Trophoblast cell (in vitro differentiated cells and primary cell): Measurements from ENCODE around the gene SRI.
A peak's percentile ranks its signal among the peaks of the same experiment; 100 is the strongest.

ENCODE experiments used
- DNase-seq, 2 donors: peaks; one replicate each; pipeline ENCODE4 v3.0.0-alpha.2; 2016
- H2AFZ ChIP-seq: 2 replicates; pipeline ENCODE4 v1.6.1; 2013; ENCODE audit warnings: low read length, moderate library complexity, mild to moderate bottlenecking; ENCODE audit not compliant: insufficient read depth, poor library complexity
- H2AK5ac ChIP-seq: 2 replicates; pipeline ENCODE4 v1.6.1; 2013; ENCODE audit warnings: mild to moderate bottlenecking, low read length
- H2BK120ac ChIP-seq: 2 replicates; pipeline ENCODE4 v1.6.1; 2013; ENCODE audit warnings: low read length, mild to moderate bottlenecking, moderate library complexity; ENCODE audit not compliant: insufficient read depth, poor library complexity
- H2BK12ac ChIP-seq: 2 replicates; pipeline ENCODE4 v1.6.1; 2013; ENCODE audit warnings: mild to moderate bottlenecking, low read length, moderate library complexity
- H2BK5ac ChIP-seq: 2 replicates; pipeline ENCODE4 v1.6.1; 2013; ENCODE audit warnings: low read length, low read depth, moderate library complexity, mild to moderate bottlenecking; ENCODE audit not compliant: poor library complexity
- H3K14ac ChIP-seq: 2 replicates; pipeline ENCODE4 v1.6.1; 2013; ENCODE audit warnings: mild to moderate bottlenecking, low read length
- H3K18ac ChIP-seq: 2 replicates; pipeline ENCODE4 v1.6.1; 2013; ENCODE audit warnings: mild to moderate bottlenecking, low read length
- H3K23ac ChIP-seq: 2 replicates; pipeline ENCODE4 v1.6.1; 2013; ENCODE audit warnings: low read length
- H3K27ac ChIP-seq: 2 replicates; pipeline ENCODE4 v1.5.1; 2013; ENCODE audit warnings: low read depth, mild to moderate bottlenecking, inconsistent platforms, low read length, moderate library complexity
- H3K27me3 ChIP-seq: 2 replicates; pipeline ENCODE4 v1.6.1; 2013; ENCODE audit warnings: inconsistent platforms, mild to moderate bottlenecking, low read length, moderate library complexity; ENCODE audit not compliant: insufficient read depth
- H3K36me3 ChIP-seq, 2 experiments: 1 replicate in 1 of 2; 2 replicates in 1 of 2; pipeline ENCODE4 v1.6.1; 2013; ENCODE audit warnings: low read length in 2 of 2, mild to moderate bottlenecking in 2 of 2, moderate library complexity in 1 of 2; ENCODE audit not compliant: insufficient read depth in 2 of 2, control insufficient read depth in 1 of 2
- H3K4ac ChIP-seq: 2 replicates; pipeline ENCODE4 v1.6.1; 2013; ENCODE audit warnings: low read depth, mild to moderate bottlenecking, low read length, moderate library complexity
- H3K4me1 ChIP-seq, 2 experiments: 1 replicate in 1 of 2; 2 replicates in 1 of 2; pipeline ENCODE4 v1.6.1; 2013; ENCODE audit warnings: low read length in 2 of 2, mild to moderate bottlenecking in 2 of 2, moderate library complexity in 1 of 2; ENCODE audit not compliant: insufficient read depth in 2 of 2, control insufficient read depth in 1 of 2
- H3K4me2 ChIP-seq: 2 replicates; pipeline ENCODE4 v1.6.1; 2013; ENCODE audit warnings: inconsistent platforms, mild to moderate bottlenecking, low read length, moderate library complexity
- H3K4me3 ChIP-seq: 2 replicates; pipeline ENCODE4 v1.5.1; 2013; ENCODE audit warnings: mild to moderate bottlenecking, low read depth, low read length, inconsistent platforms
- H3K79me1 ChIP-seq: one replicate; pipeline ENCODE4 v1.6.1; 2013; ENCODE audit warnings: low read length
- H3K79me2 ChIP-seq: 2 replicates; pipeline ENCODE4 v1.6.1; 2013; ENCODE audit warnings: low read length, mild to moderate bottlenecking; ENCODE audit not compliant: control insufficient read depth, insufficient read depth, poor library complexity
- H3K9ac ChIP-seq: 2 replicates; pipeline ENCODE4 v1.6.1; 2013; ENCODE audit warnings: mild to moderate bottlenecking, low read length
- H3K9me3 ChIP-seq: 2 replicates; pipeline ENCODE4 v1.6.1; 2013; ENCODE audit warnings: low read depth, mild to moderate bottlenecking, control low read depth, inconsistent platforms, low read length; ENCODE audit not compliant: insufficient read depth
- H4K12ac ChIP-seq: 2 replicates; pipeline ENCODE4 v1.6.1; 2013; ENCODE audit warnings: low read depth, mild to moderate bottlenecking, low read length, moderate library complexity
- H4K8ac ChIP-seq: 2 replicates; pipeline ENCODE4 v1.6.1; 2013; ENCODE audit warnings: low read depth, mild to moderate bottlenecking, low read length, moderate library complexity
- H4K91ac ChIP-seq: one replicate; pipeline ENCODE4 v1.6.1; 2013; ENCODE audit warnings: low read depth, mild to moderate bottlenecking, low read length, moderate library complexity
- WGBS: extraction: QIAGEN DNeasy Blood & Tissue Kit; methylation state at CpG from one replicate; pipeline ENCODE4 v1.1.7; 2013; ENCODE audit warnings: missing lambda C conversion rate; ENCODE audit not compliant: insufficient read length, insufficient coverage; ENCODE audit errors: extremely low coverage; 5-methylcytosine and 5-hydroxymethylcytosine counted together

Gene SRI

DNA sequence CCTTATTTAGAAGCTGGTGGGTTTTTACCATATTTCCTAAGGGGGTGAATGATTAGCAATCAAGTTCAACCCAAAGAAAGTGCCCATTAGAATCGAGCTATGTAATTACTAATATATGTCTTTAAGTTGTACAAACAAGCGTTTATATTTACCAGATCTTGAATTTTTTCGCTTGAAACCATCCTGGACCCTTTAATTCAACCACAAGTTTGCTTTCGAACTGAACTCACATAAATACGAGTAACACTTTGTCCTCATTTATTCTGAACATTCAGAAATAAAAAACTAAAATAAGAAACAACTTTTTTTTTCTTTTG is 1.5 kb downstream of the SRI start:
- Histone ChIP-seq H4K12ac (no peak overlapping the region), H3K36me3 (peaks cover 6 to 7% of the 10 kb centered on the region in 2 experiments), H3K14ac (no peak overlapping the region), H3K9ac (no peak overlapping the region), H2BK12ac (no peak overlapping the region), H3K9me3 (no peaks in the 10 kb centered on the region), H2AFZ (no peak overlapping the region), H3K4me1 (peaks cover 5% of the 10 kb centered on the region in 2 experiments), H3K79me1 (peaks cover 5% of the 10 kb centered on the region), H3K79me2 (peaks cover 5% of the 10 kb centered on the region), H2BK5ac (no peak overlapping the region), H3K4me3 (no peak overlapping the region), H3K27ac (no peak overlapping the region), H3K4me2 (peak overlapping the region; percentile 61), H2BK120ac (no peak overlapping the region), H2AK5ac (no peak overlapping the region), H3K18ac (no peak overlapping the region), H3K23ac (no peak overlapping the region), H4K8ac (no peak overlapping the region), H3K4ac (no peak overlapping the region), H4K91ac (no peak overlapping the region), H3K27me3 (no peaks in the 10 kb centered on the region)
- no peak for DNase-seq
- no CpG with 5 or more reads among the region's 5 CpGs for WGBS

DNA sequence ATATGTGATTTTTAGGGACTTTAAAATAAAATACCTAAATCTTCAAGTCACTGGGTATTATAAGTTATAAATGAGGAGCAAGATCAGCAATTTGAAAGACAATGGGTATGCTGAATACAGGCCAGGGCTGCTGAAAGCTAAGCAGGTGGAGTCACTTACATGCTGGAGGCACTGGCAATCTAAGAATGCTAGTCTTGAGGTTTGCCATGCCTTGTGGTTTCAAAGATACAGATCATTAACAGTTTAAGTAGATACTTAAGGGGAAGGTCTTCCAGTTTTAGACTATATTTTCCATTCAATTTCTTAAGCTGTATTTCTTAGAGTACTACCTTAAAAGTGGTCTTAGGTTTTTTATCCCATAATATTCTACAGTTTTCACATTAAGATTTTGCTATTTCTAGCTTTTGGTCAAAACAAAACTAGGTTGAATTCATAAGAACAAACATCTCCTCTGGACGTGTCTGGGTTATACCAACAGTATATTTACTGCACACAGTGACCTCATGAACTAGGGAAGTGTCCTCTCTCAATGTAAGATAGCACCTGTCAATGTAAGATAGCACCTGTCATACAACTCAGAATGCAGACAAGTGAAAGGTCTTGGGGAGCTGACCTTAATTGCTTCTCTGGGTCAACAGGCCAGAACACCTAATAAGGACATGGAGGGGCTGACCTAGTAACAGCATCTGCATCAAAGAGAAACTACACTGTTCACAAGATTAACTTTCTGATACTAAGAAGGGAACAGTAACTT is 2.0 kb downstream of the SRI start:
- Histone ChIP-seq H3K4ac (no peak overlapping the region), H3K4me3 (no peak overlapping the region), H3K79me1 (peaks cover 5% of the 10 kb centered on the region), H2BK120ac (no peak overlapping the region), H2AK5ac (no peak overlapping the region), H2AFZ (no peak overlapping the region), H3K79me2 (peaks cover 5% of the 10 kb centered on the region), H2BK12ac (no peak overlapping the region), H3K23ac (no peak overlapping the region), H2BK5ac (no peak overlapping the region), H3K14ac (no peak overlapping the region), H4K91ac (no peak overlapping the region), H3K9me3 (no peaks in the 10 kb centered on the region), H3K4me1 (peaks cover 5% of the 10 kb centered on the region in 2 experiments), H3K27ac (no peak overlapping the region), H4K8ac (no peak overlapping the region), H3K27me3 (no peaks in the 10 kb centered on the region), H3K4me2 (no peak overlapping the region), H3K18ac (no peak overlapping the region), H3K36me3 (peaks cover 7 to 8% of the 10 kb centered on the region in 2 experiments), H4K12ac (no peak overlapping the region), H3K9ac (no peak overlapping the region)
- no peak for DNase-seq
- WGBS = no CpG with 5 or more reads among the region's 1 CpG

DNA sequence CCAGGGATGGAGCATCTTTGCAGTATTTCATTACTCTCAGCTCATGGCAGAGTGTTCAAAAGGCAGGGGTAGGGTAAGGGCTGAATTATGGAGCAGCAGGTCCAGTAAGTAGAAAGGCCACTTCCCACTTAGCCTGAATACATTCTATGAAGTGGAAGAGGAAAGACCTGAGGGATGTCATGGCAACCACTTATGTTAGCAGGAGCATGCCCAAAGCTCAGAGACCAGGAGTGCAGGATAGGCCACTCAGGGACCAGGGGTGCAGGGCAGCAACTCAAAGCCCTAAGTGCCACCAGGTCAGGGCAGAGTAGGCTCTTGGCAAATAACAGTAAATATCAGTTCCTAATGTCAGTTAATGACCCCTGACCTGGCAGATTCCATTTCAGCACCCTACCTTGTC is 3.6 kb downstream of the SRI start:
- Histone ChIP-seq H3K23ac (no peak overlapping the region), H3K9ac (no peak overlapping the region), H3K4ac (no peak overlapping the region), H4K8ac (no peak overlapping the region), H3K9me3 (no peaks in the 10 kb centered on the region), H3K36me3 (peaks cover 9% of the 10 kb centered on the region in 2 experiments), H2BK5ac (no peak overlapping the region), H2AK5ac (no peak overlapping the region), H3K4me2 (no peak overlapping the region), H3K27me3 (no peaks in the 10 kb centered on the region), H3K27ac (no peak overlapping the region), H2BK12ac (no peak overlapping the region), H4K91ac (no peak overlapping the region), H3K18ac (no peak overlapping the region), H3K79me1 (peaks cover 5% of the 10 kb centered on the region), H3K4me3 (no peak overlapping the region), H4K12ac (no peak overlapping the region), H3K79me2 (peaks cover 5% of the 10 kb centered on the region), H2AFZ (no peak overlapping the region), H3K4me1 (peaks cover 5% of the 10 kb centered on the region in 2 experiments), H2BK120ac (no peak overlapping the region), H3K14ac (no peak overlapping the region)
- no peak for DNase-seq

DNA sequence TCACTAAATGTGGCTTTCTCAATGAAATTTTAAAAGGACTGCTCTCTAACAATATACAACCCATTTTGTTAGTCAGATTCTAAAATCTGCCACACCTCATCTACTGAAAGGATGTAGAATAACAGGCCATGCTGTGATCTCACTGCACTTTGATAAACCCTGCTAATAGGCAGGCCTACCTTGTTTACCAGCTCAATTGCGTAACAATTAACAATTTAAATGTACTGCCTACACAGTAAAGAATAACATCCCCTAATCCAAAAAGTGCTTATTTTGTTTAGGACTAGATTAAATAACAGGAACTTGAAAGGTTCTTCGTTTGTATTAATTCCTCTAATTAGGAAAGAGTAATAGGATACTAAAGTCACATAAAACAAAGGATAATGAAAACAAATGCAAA is 4.5 kb downstream of the SRI start:
- Histone ChIP-seq H2AFZ (no peak overlapping the region), H3K79me1 (peaks cover 5% of the 10 kb centered on the region), H3K14ac (no peak overlapping the region), H3K9me3 (no peaks in the 10 kb centered on the region), H3K23ac (no peak overlapping the region), H3K4me3 (no peak overlapping the region), H2BK5ac (no peak overlapping the region), H3K27me3 (no peaks in the 10 kb centered on the region), H3K18ac (no peak overlapping the region), H3K79me2 (peaks cover 5% of the 10 kb centered on the region), H3K36me3 (peaks cover 9 to 11% of the 10 kb centered on the region in 2 experiments), H2BK120ac (no peak overlapping the region), H3K4ac (no peak overlapping the region), H4K12ac (no peak overlapping the region), H4K8ac (no peak overlapping the region), H3K4me2 (no peak overlapping the region), H2AK5ac (no peak overlapping the region), H3K9ac (no peak overlapping the region), H4K91ac (no peak overlapping the region), H2BK12ac (no peak overlapping the region), H3K27ac (no peak overlapping the region), H3K4me1 (peaks cover 5% of the 10 kb centered on the region in 2 experiments)
- DNase-seq = no peak
- WGBS = no CpG with 5 or more reads among the region's 2 CpGs
